Right atrium auricular region (tissue), 2 donors: ENCODE measurements around the gene HCLS1. TPM values are rescaled to one million over a fixed set of nuclear protein-coding genes. Genes with fewer than 3 reads are reported as not detected.
A peak's percentile ranks its signal among the peaks of the same experiment; 100 is the strongest.

Experiments
- DNase-seq: peaks from one replicate; pipeline ENCODE4 v3.0.0-alpha.2; 2019; ENCODE audit warnings: low spot score
- H3K27ac ChIP-seq, 2 donors: fragments of 200-600 bp; sonication (generic); 1 replicate in 1 of 2; 2 replicates in 1 of 2; pipeline ENCODE4 v1.5.1; 2016 to 2019
- H3K27me3 ChIP-seq, 2 donors: fragments of 200-600 bp; sonication (generic); one replicate each; pipeline versions ENCODE4 v1.5.1 to v1.6.0; 2017 to 2019
- H3K36me3 ChIP-seq: fragments of 200-600 bp; sonication (generic); one replicate; pipeline ENCODE4 v1.5.1; 2016
- H3K4me1 ChIP-seq, 2 donors: fragments of 200-600 bp; sonication (generic); one replicate each; pipeline versions ENCODE4 v1.5.1 to v1.6.0; 2017 to 2019
- H3K4me3 ChIP-seq, 2 donors: fragments of 200-600 bp; sonication (generic); 1 replicate in 1 of 2; 2 replicates in 1 of 2; pipeline ENCODE4 v1.5.1; 2017 to 2019; ENCODE audit warnings: mild to moderate bottlenecking in 1 of 2, moderate library complexity in 1 of 2
- H3K9me3 ChIP-seq, 2 donors: fragments of 200-600 bp; sonication (generic); one replicate each; pipeline ENCODE4 v1.5.1; 2019
- CTCF ChIP-seq, 2 donors: fragments of 200-600 bp; sonication (generic); IDR thresholded peaks; one replicate each; pipeline ENCODE4 v1.5.1; 2019; ENCODE audit warnings: antibody characterized with exemption in 2 of 2
- total RNA-seq, 2 donors: library from RNA; depleted of rRNA; stranded (reverse); fragments of >200 nt; gene quantifications; one replicate each; pipeline ENCODE4 v1.1.0, GENCODE V29; 2016

HCLS1 gene
- total RNA-seq, 2 donors from 2014 or later: 9.6 to 26.1 TPM

DNA sequence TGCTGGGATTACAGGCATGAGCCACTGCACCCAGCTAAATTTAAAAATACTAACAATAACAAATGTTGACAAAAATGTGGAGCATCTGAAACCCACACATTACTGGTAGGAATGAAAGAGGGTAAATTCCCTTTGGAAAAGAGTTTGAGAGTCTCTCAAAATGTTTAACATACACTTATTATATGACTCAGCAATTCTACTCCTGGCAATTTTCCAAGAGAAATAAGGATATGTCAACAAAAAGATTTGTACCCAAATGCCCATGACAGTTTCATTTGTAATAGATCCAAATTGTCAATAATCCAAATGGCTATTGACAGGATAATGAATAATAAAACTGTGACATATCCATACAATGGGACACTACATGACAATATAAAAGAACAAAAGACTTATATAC lies 9.0 kb downstream of the HCLS1 start:
- no peak for DNase-seq
- Histone ChIP-seq H3K27me3 (no peaks in the 10 kb centered on the region), H3K27ac (no peak overlapping the region), H3K4me3 (no peak overlapping the region), H3K9me3 (peaks cover 0 to 12% of the 10 kb centered on the region in 2 donors), H3K4me1 (peaks cover 0 to 14% of the 10 kb centered on the region in 2 donors), H3K36me3 (no peaks in the 10 kb centered on the region)
- no peak for TF ChIP-seq CTCF (IDR thresholded peaks at IDR 0.05)

DNA sequence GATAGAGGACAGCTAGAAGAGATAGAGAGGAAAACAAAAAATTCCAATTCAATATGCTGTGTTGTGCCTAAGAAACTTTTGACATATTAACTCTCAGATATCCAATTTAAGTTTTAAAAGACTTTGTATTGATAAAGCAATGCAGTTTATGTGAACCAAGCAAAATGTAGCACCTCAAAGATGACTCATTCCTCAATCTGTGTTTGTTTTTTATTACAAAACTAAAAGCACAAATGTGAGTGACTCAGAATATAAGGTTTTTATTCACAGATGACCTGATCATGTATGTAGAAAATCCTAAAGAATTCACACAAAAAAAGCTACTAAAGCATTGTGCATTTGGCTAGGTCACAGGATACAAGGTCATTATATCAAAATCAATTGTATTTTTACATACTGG lies 11.1 kb downstream of the HCLS1 start:
- H3K36me3 ChIP-seq: no peaks in the 10 kb centered on the region
- peak overlapping the region; percentile 77 to 79 for H3K27ac ChIP-seq

GRCh38 chr3:121648219-121648958 lies 12.3 kb downstream of the HCLS1 start:
- H3K4me3 ChIP-seq: no peak overlapping the region
- H3K27ac ChIP-seq: peak overlapping the region; percentile 77 to 79
- H3K36me3 ChIP-seq: no peaks in the 10 kb centered on the region
- DNase-seq: no peak
- H3K27me3 ChIP-seq: no peaks in the 10 kb centered on the region
- peaks cover 0 to 12% of the 10 kb centered on the region in 2 donors for H3K9me3 ChIP-seq
- H3K4me1 ChIP-seq: peaks cover 0 to 14% of the 10 kb centered on the region in 2 donors
- TF ChIP-seq CTCF (IDR thresholded peaks at IDR 0.05): peak in 1 of 2 donors; percentile 44

More for the DNA sequence above, 11.1 kb downstream of the HCLS1 start:
- Histone ChIP-seq H3K4me3 (no peak overlapping the region), H3K27me3 (no peaks in the 10 kb centered on the region), H3K4me1 (peaks cover 0 to 14% of the 10 kb centered on the region in 2 donors), H3K9me3 (peaks cover 0 to 12% of the 10 kb centered on the region in 2 donors)
- TF ChIP-seq CTCF (IDR thresholded peaks at IDR 0.05): no peak
- DNase-seq: no peak

- Histone ChIP-seq H3K4me1 (peaks cover 0 to 14% of the 10 kb centered on the region in 2 donors), H3K9me3 (peaks cover 0 to 6% of the 10 kb centered on the region in 2 donors), H3K27ac (no peak overlapping the region), H3K36me3 (no peaks in the 10 kb centered on the region), H3K4me3 (no peak overlapping the region), H3K27me3 (no peaks in the 10 kb centered on the region)
- DNase-seq: no peak
- no peak for TF ChIP-seq CTCF (IDR thresholded peaks at IDR 0.05)
Observed at GRCh38 chr3:121645054-121645453, 15.6 kb downstream of the HCLS1 start.

DNA sequence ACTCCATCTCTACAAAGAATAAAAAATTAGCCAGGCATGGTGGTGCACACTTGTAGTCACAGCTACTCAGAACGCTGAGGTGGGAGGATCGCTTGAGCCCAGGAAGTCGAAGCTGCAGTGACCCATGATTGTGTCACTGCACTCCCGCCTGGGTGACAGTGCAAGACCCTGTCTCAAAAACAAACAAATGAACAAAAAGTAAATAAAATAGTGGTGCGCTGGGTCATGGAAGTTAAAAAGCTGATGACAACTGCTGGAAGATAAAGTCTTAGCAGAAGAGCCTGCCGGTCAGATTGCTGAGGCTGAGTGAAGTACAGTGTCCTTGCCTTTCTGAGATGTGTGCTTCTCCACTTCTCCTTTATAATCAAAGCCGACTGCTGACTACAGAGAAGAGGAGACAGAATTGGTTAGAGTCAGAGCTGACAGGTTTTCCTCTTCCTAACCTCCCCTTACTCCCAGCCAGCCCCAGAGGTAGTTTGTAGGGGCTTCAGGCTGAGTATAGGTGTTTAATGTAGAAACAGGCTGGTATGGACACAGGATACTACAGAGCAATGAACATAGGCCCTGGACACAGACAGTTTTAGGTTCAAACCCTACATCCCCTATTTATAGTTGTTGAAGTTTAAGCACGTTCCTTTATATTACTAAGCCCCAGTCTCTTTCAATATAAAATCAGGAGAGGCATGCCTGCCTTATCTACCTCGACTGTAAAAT lies 17.9 kb downstream of the HCLS1 start:
- no peak for DNase-seq
- no peaks in the 10 kb centered on the region for H3K27me3 ChIP-seq
- H3K9me3 ChIP-seq: no peaks in the 10 kb centered on the region
- no peak overlapping the region for H3K4me3 ChIP-seq
- no peaks in the 10 kb centered on the region for H3K36me3 ChIP-seq
- TF ChIP-seq CTCF (IDR thresholded peaks at IDR 0.05): no peak
- peak overlapping the region in 1 of 2 donors; percentile 8 for H3K27ac ChIP-seq
- peaks cover 0 to under 1% of the 10 kb centered on the region in 2 donors for H3K4me1 ChIP-seq
